MM.1S (cell line): ENCODE data around the gene CPB1.

Experiments used
- DNase-seq: peaks from one replicate; pipeline ENCODE4 v3.0.0-alpha.2; 2015
- H2AFZ ChIP-seq: fragments of 300-600 bp; sonication (generic); 2 replicates; pipeline ENCODE4 v1.6.0; 2016; ENCODE audit warnings: antibody characterized with exemption, low read length
- H3F3A ChIP-seq: fragments of 300-600 bp; sonication (generic); 2 replicates; pipeline ENCODE4 v1.6.1; 2016; ENCODE audit warnings: mild to moderate bottlenecking, antibody characterized with exemption, low read length, moderate library complexity, mixed read lengths; ENCODE audit not compliant: insufficient read depth
- H3K27ac ChIP-seq: fragments of 300-600 bp; sonication (generic); 2 replicates; pipeline ENCODE4 v1.5.1; 2016; ENCODE audit warnings: mild to moderate bottlenecking, low read length
- H3K27me3 ChIP-seq: fragments of 300-600 bp; sonication (generic); replicated peaks from 2 replicates; pipeline ENCODE4 v1.6.0; 2016; ENCODE audit warnings: low read length; ENCODE audit not compliant: insufficient read depth
- H3K36me3 ChIP-seq: fragments of 300-600 bp; sonication (generic); replicated peaks from 2 replicates; pipeline ENCODE4 v1.6.1; 2016; ENCODE audit warnings: mild to moderate bottlenecking, low read length, mixed read lengths; ENCODE audit not compliant: insufficient read depth
- H3K4me1 ChIP-seq: fragments of 300-600 bp; sonication (generic); 2 replicates; pipeline ENCODE4 v1.6.1; 2016; ENCODE audit warnings: low read length, mixed read lengths
- H3K4me2 ChIP-seq: fragments of 300-600 bp; sonication (generic); 2 replicates; pipeline ENCODE4 v1.6.0; 2016; ENCODE audit warnings: low read depth, low read length
- H3K4me3 ChIP-seq: fragments of 300-600 bp; sonication (generic); 2 replicates; pipeline ENCODE4 v1.5.1; 2016; ENCODE audit warnings: low read length, mixed read lengths
- H3K79me2 ChIP-seq: fragments of 300-600 bp; sonication (generic); 2 replicates; pipeline ENCODE4 v1.6.1; 2016; ENCODE audit warnings: mixed run types, low read length, mixed read lengths
- H3K9ac ChIP-seq: fragments of 300-600 bp; sonication (generic); 2 replicates; pipeline ENCODE4 v1.6.1; 2016; ENCODE audit warnings: low read length, mixed read lengths
- H3K9me2 ChIP-seq: fragments of 300-600 bp; sonication (generic); replicated peaks from 2 replicates; pipeline ENCODE4 v1.6.1; 2016; ENCODE audit warnings: mild to moderate bottlenecking, low read length, mixed read lengths; ENCODE audit not compliant: insufficient read depth
- H3K9me3 ChIP-seq: fragments of 300-600 bp; sonication (generic); replicated peaks from 2 replicates; pipeline ENCODE4 v1.6.1; 2016; ENCODE audit warnings: mild to moderate bottlenecking, low read length, mixed read lengths; ENCODE audit not compliant: insufficient read depth
- H4K20me1 ChIP-seq: fragments of 300-600 bp; sonication (generic); 2 replicates; pipeline ENCODE4 v1.6.1; 2016; ENCODE audit warnings: mild to moderate bottlenecking, low read length, moderate library complexity, mixed read lengths; ENCODE audit not compliant: insufficient read depth
- EZH2 ChIP-seq: fragments of 300-600 bp; sonication (generic); optimal IDR thresholded peaks from 2 replicates; pipeline ENCODE3; 2017; ENCODE audit warnings: low read depth, mild to moderate bottlenecking, antibody characterized with exemption, low read length, mixed read lengths
- EZH2phosphoT487 ChIP-seq: fragments of 300-600 bp; sonication (generic); IDR thresholded peaks from 2 replicates; pipeline ENCODE4 v1.6.1; 2018; ENCODE audit warnings: antibody characterized with exemption, low read length
- TF ChIP-seq, protein P1 (sequence below): fragments of 300-600 bp; sonication (generic); IDR thresholded peaks from 2 replicates; pipeline ENCODE4 v1.5.1; 2016; ENCODE audit warnings: antibody characterized with exemption, low read length, mixed read lengths

CPB1 gene

GRCh38 chr3:148847351-148847750, 19.7 kb downstream of the CPB1 start:
- Histone ChIP-seq H2AFZ (no peak overlapping the region), H3K36me3 (no peaks in the 10 kb centered on the region), H3K4me3 (no peak overlapping the region), H3F3A (no peaks in the 10 kb centered on the region), H3K27me3 (no peaks in the 10 kb centered on the region), H3K9me2 (no peaks in the 10 kb centered on the region), H3K27ac (no peak overlapping the region), H3K4me2 (no peak overlapping the region), H3K9ac (no peak overlapping the region), H3K79me2 (no peaks in the 10 kb centered on the region), H3K9me3 (no peaks in the 10 kb centered on the region), H3K4me1 (0 out of 2 replicates have a peak, but pooled peaks cover 2% of the 10 kb centered on the region), H4K20me1 (no peaks in the 10 kb centered on the region)
- DNase-seq: no peak
- TF ChIP-seq EZH2: no peak
- TF ChIP-seq EZH2phosphoT487: no peak
- TF ChIP-seq, protein P1, sequence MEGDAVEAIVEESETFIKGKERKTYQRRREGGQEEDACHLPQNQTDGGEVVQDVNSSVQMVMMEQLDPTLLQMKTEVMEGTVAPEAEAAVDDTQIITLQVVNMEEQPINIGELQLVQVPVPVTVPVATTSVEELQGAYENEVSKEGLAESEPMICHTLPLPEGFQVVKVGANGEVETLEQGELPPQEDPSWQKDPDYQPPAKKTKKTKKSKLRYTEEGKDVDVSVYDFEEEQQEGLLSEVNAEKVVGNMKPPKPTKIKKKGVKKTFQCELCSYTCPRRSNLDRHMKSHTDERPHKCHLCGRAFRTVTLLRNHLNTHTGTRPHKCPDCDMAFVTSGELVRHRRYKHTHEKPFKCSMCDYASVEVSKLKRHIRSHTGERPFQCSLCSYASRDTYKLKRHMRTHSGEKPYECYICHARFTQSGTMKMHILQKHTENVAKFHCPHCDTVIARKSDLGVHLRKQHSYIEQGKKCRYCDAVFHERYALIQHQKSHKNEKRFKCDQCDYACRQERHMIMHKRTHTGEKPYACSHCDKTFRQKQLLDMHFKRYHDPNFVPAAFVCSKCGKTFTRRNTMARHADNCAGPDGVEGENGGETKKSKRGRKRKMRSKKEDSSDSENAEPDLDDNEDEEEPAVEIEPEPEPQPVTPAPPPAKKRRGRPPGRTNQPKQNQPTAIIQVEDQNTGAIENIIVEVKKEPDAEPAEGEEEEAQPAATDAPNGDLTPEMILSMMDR: no peak

DNA sequence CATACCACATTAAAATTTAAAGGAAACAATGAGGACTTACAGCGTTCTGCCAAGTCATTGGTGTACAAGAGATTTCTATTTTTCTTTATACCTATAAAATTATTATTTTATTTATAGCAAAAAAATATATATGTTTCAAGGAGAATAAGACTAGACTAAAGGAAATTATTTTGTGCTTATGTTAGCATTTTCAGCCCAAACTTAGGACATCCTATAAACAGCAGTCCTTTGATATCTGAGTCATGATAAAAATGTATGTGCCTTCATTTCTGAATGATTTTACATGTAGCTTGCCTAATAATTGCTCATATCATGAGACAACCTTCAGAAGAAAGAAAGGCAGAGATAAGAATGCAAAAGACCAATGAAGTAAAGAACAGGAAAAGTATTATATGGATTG, 20.8 kb downstream of the CPB1 start:
- no peaks in the 10 kb centered on the region for H3K36me3 ChIP-seq
- no peaks in the 10 kb centered on the region for H4K20me1 ChIP-seq
- no peaks in the 10 kb centered on the region for H3K27me3 ChIP-seq
- TF ChIP-seq EZH2phosphoT487 (no peak), EZH2 (no peak)
- TF ChIP-seq, protein P1: no peak
- no peaks in the 10 kb centered on the region for H3K9me3 ChIP-seq
- H3K9ac ChIP-seq: no peak overlapping the region
- H3K27ac ChIP-seq: no peak overlapping the region
- H3F3A ChIP-seq: 0 out of 2 replicates have a peak, but pooled peaks cover 2% of the 10 kb centered on the region
- H3K4me2 ChIP-seq: no peak overlapping the region
- peaks cover 7% of the 10 kb centered on the region for H3K4me1 ChIP-seq
- no peaks in the 10 kb centered on the region for H3K9me2 ChIP-seq
- no peak overlapping the region for H3K4me3 ChIP-seq
- H3K79me2 ChIP-seq: no peaks in the 10 kb centered on the region
- H2AFZ ChIP-seq: no peak overlapping the region
- no peak for DNase-seq

DNA sequence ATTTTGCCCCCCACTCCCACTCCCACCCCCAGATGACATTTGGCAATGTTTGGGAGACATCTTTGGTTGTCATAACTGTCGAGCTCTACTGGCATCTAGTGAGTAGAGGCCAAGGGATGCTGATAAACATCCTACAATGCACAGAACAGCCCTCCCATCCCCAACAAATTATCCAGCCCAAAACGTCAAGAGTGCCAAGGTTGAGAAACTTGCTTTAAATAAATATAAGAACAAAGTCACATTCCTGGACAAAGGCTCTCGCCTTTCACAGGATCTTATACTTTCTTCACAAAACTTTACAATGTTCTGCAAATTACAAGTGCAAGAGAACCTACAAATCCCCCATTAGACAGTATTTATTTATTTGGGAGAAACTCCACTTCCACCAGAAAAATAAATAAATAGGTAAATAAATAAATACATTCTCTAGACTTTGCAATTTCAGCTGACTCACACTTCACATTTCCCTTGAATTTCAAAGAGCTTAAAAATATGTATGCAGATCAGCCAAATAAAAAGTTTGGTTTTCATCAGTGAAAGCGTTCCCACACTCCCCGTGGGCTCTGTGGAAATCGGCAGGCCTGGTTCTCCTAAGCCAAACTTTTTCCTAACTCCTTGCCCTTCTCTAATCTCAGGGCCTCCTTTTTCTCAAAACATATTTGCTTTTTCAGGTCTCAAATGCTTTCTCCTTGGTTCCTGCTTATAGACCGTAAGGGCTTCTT, 24.8 kb downstream of the CPB1 start:
- Histone ChIP-seq H4K20me1 (no peaks in the 10 kb centered on the region), H3K4me2 (no peak overlapping the region), H2AFZ (no peak overlapping the region), H3K4me3 (no peak overlapping the region), H3K9me3 (no peaks in the 10 kb centered on the region), H3K9me2 (no peaks in the 10 kb centered on the region), H3K27me3 (no peaks in the 10 kb centered on the region), H3K36me3 (no peaks in the 10 kb centered on the region), H3K27ac (no peak overlapping the region), H3K4me1 (peaks cover 14% of the 10 kb centered on the region), H3F3A (peaks cover 5% of the 10 kb centered on the region; the same call in 1 of the 2 replicates), H3K9ac (no peak overlapping the region), H3K79me2 (no peaks in the 10 kb centered on the region)
- no peak for TF ChIP-seq EZH2phosphoT487
- no peak for TF ChIP-seq EZH2
- TF ChIP-seq, protein P1: no peak
- no peak for DNase-seq
